Posterior cingulate gyrus (tissue), 11 donors: ENCODE results near the gene GALNTL6.

Source experiments
- DNase-seq, 10 donors: peaks; one replicate each; pipeline versions ENCODE4 v3.0.0 to v3.0.0-alpha.2; 2020 to 2021; ENCODE audit warnings: mixed read lengths in 3 of 10
- intact Hi-C: fragments of 100-400 bp; cut with DNase I; formaldehyde crosslinking; loops from one replicate; pipeline ENCODE4 v1.15.1; 2023

The GALNTL6 gene

DNA sequence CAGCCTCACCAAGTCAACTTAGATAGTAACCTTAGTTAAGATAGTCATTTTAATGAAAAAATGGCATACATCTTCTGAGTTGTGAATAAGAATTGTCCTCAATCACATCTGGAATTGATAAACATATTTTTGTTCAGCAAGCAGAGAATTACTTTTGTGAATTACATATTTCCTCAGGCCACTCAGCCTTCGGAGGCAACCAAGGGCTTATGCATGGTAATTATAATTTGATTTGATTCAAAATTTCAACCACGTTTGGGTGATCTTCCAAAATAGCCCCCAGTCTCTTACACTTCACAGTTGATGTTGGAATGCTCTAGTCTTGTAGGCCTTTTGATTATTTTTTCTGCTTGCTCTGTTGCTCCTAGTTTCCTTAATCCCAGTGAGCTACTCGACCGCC lies 63.4 kb downstream of the GALNTL6 start:
- DNase-seq = no peak
- intact Hi-C loops = no loop called here

DNA sequence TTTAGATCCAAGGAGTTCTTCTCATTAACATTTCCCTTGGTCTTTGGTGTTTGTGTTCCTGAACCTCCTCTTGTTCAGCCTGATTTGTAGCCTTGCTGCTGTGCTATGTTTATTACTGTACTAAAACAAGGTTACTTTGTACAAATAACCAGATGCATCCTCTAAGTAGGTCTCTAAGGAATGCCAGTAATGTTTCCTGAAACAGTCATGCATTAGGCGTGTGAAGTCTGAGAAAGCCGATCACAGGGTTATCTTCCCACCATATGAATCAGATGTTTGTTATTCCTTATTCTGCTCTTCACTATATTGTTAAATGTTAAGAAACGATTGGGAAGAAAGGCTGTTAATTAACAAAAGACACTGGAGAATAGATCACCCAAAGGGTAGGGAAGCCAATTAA lies 66.9 kb downstream of the GALNTL6 start:
- intact Hi-C loops = no loop called here
- DNase-seq = no peak

DNA sequence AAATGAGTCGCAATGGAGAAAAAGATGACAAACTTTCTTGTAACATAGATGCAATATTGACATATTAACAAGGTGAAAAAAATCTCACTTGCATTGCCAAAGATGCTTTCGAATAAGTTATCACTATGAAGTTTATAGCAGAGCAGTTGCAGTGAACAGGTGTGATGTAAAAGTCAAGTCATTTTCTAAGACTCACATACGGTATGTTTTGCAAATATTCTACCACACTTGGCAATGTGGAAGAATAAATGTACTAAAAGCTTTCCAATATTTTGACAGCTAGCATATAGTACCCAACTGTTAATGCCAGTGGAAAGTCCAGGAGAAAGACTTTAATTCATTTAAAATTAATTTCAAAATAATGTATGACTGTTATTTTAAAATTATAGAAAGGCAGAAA lies 76.5 kb downstream of the GALNTL6 start:
- intact Hi-C loops = no loop called here
- no peak for DNase-seq

GRCh38 chr4:171891038-171891437 lies 77.8 kb downstream of the GALNTL6 start:
- DNase-seq = no peak
- intact Hi-C loops = no loop called here

DNA sequence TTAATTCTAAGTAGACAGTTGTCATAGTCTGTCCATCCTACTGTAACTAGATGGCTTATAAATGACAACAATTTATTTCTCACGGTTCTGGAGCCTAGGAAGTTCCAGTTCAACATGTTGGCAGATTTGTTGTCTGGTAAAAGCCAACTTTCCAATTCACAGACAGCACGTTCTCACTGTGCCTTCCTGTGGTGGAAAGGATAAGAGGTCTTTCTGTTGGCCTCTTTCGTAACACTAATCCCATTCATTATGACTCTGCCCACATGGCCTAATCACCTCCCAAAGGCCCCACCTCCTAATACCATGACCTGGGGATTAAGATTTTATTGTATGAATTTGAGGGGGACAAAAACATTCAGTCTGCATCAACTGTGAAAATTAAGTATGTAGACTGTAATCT lies 83.2 kb downstream of the GALNTL6 start:
- intact Hi-C loops = no loop called here

DNA sequence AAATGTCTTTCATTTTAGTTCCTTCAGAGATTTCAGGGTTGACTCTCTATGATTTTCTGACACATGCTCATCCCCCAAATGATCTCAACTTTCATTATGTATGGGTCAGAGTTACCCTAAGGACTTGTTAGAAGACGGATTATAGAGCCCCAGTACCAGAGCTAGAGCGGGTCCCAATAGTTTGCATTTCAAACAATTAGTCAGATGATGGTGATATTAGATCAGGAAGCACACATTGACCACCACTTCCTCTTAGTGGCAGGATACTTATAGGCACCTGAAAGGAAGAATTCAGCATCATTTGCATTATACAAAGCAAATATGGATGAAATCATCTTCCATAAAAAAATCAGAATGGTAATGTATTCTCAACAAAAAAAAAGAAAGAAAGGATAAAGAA lies 106.1 kb downstream of the GALNTL6 start:
- no peak for DNase-seq
- intact Hi-C loops = no loop called here

More for the DNA sequence above, 83.2 kb downstream of the GALNTL6 start:
- no peak for DNase-seq

DNA sequence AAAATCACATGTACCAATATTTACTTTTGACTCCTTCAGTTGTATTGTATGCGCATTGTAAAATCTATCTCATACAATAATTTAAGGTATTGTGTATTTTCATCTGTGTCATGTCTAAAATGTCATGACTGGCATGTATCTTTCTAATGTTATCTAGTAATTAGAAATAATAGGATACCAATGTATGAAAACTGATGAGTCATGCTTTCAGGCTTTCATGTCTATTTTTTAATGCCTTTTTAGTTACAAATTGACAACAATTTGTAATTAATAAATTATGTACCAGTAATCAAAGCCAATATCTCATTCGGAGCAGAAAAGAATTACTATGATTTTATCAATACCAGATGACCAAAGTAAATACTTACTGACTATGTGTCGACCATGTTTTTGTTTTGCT lies 107.7 kb downstream of the GALNTL6 start:
- DNase-seq = no peak

GRCh38 chr4:171924746-171925376 lies 111.7 kb downstream of the GALNTL6 start:
- intact Hi-C loops = no loop called here
- no peak for DNase-seq

More for the DNA sequence above, 107.7 kb downstream of the GALNTL6 start:
- intact Hi-C loops = no loop called here

GRCh38 chr4:171928336-171928735 lies 115.1 kb downstream of the GALNTL6 start:
- intact Hi-C loops = no loop called here
- DNase-seq = no peak

DNA sequence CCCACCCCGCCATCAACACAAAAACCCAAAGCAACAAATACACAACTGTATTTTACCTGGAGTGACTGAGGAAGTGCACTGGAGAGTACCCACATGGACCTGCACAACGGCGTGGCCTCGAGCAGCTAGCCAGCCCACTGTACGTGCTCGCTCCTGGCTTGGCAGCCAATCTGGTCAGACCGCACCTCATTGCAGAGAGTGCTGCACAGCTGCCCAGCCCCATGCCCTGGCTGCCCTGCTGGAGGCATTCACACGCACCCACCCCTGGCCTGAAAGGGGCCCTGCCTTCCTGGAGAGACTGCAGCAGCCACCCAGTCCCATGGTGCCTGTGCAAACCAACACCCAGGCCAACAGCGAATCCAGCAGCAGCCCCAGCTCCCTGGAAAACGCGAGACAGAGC lies 116.3 kb downstream of the GALNTL6 start:
- DNase-seq = peak in 1 of 10 donors; percentile 64
- intact Hi-C loops = no loop called here

DNA sequence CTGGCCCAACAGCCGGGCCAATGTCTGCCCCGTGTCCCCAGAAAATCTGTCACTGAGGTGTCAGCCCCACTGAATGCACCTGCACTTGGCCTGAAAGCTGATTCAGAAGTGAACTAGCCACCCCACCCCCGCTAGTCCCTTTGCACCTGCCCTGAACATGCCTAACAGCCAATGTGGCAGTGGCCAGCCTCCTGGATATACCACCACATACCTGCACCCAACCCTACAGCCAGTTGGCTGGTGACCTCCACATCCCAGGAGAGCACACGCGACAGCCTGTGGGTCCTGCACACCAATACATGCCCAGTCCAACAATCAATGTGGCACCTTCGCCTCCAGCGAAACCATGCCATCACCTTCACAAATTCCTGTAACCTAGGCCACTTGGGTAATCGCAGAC lies 116.7 kb downstream of the GALNTL6 start:
- peak in 1 of 10 donors; percentile 42 for DNase-seq

GRCh38 chr4:171932238-171932637 lies 119.0 kb downstream of the GALNTL6 start:
- no peak for DNase-seq
- intact Hi-C loops = no loop called here

More for the DNA sequence above, 116.7 kb downstream of the GALNTL6 start:
- intact Hi-C loops = no loop called here

DNA sequence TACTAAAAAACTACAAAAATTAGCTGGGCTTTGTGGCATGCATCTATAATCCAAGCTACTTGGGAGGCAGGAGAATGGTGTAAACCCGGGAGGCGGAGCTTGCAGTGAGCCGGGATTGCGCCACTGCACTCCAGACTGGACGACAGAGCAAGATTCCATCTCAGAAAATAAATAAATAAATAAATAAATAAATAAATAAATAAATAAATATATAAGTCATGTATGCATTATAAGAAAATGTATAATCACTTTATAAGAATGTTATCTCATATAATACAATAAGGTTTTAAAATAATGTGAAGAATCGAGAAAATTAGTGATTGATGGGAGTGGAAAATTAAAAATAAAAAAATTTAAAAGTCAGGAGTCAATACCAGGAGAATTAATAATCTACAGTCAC lies 127.5 kb downstream of the GALNTL6 start:
- intact Hi-C loops = no loop called here
- no peak for DNase-seq

GRCh38 chr4:171947400-171947799 lies 134.2 kb downstream of the GALNTL6 start:
- intact Hi-C loops = no loop called here
- DNase-seq = no peak

- no peak for DNase-seq
- intact Hi-C loops = no loop called here
Measured at GRCh38 chr4:171948038-171948437, 134.8 kb downstream of the GALNTL6 start.

- intact Hi-C loops = no loop called here
- no peak for DNase-seq
Measured at GRCh38 chr4:171954650-171955049, 141.4 kb downstream of the GALNTL6 start.

DNA sequence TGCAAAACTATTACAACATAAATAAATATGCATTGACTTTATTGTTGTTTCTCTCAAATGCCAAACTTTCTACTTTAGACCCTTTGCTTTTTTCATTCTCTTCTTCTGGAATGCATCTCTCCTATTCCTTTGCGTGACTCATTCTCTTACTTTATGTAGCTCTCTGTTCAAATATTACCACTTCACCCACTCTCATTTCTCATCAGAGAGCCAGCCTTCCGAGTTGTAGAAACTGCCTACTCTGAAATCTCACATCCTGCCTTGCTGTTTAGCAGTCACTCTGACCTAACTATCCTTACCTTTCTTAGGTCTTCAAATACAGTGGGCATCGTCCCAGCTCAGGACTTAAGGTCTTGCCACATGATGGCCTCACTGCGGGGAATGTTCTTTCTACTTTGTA lies 143.5 kb downstream of the GALNTL6 start:
- intact Hi-C loops = no loop called here
- no peak for DNase-seq

DNA sequence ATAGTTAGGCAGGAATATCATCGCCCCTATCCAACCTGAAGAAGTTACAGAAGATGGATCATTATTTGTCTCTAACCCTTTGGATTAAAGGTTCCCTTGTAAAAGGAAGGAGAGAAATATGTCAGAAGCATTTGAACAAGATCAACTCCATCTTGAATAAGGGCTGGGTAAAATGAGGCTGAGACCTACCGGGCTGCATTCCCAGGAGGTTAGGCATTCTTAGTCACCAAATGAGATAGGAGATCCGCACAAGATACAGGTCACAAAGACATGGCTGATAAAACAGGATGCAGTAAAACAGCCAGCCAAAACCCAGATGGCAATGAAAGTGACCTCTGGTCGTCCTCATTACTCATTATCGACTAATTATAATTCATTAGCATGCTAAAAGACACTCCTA lies 148.9 kb downstream of the GALNTL6 start:
- DNase-seq = no peak
- intact Hi-C loops = no loop called here

GRCh38 chr4:171966356-171966755 lies 153.2 kb downstream of the GALNTL6 start:
- intact Hi-C loops = no loop called here
- no peak for DNase-seq

DNA sequence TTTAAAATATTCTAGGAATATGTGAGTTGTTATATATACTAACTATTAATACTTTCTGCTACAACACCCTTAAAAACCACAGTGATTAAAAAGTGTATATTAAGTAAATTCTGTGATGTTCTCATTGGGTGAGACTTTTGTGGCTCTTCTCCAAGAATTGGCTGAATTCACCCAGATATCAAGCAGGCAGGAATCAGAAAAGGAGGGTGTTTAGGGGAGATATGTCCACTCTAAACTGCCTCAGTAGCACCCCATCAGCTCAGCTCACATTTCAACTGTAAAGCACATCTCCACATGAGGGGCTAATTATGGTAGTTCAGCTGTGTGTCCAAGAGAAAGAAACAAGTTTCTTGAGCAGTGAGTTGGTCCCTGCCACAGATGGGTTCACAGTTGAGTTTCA lies 165.0 kb downstream of the GALNTL6 start:
- intact Hi-C loops = no loop called here
- no peak for DNase-seq

GRCh38 chr4:171979461-171979860 lies 166.3 kb downstream of the GALNTL6 start:
- DNase-seq = no peak
- intact Hi-C loops = no loop called here

DNA sequence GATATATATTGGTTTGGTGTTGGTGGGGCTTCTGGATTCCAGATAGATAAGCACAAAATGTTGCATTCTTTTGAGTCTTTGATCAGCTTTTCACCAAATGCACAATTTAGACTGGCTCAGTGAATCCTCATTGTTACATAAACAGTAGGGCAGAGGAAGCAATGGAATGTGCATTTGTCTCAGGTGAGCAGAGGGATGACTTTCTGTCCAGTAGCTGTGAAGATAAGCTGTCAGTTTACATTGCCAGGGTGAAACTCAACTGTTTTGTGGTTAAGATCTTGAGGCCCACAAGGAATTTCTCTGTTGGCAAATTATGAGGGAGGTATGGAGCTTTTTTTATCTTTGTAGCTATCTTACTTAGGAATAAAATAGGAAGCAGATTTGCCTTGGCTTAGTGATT lies 168.0 kb downstream of the GALNTL6 start:
- DNase-seq = no peak
- intact Hi-C loops = no loop called here
